HG03039 (cell line): Measurements from ENCODE around the gene PAQR7.
A peak's percentile ranks its signal among the peaks of the same experiment; 100 is the strongest.
"Not testable (repeated sequence)": the region's sequence is repeated elsewhere in the genome, so short reads cannot be mapped to it uniquely, and the experiment has no call there.

Experiments
- ATAC-seq: cut with Tn5 transposase; IDR thresholded peaks from one replicate; pipeline ENCODE4 v1.9.1; 2021; ENCODE audit warnings: mild to moderate bottlenecking, moderate library complexity; ENCODE audit not compliant: unreplicated experiment

PAQR7 gene

GRCh38 chr1:25854554-25854953, 21.0 kb downstream of the PAQR7 start:
- ATAC-seq: no peak

DNA sequence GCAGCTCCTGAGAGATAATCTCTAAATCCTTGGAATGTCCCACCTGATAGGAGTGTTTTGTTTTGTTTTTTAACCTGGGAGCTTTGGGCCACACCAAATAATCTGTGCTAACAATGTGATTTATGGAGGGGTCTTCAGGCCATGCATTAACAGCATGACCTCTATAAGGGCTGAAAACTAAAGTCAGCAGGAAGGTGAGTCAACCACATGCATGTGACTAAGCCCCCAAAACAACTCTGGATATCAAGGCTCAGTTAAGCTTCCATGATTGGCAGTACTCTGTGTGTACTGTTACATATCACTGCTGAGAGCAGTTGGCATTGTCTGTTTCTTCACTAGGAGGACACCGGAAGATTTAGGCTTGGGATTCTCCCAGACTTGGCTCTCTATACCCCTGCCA, 27.0 kb downstream of the PAQR7 start:
- no peak for ATAC-seq

- ATAC-seq: no peak
Observed at GRCh38 chr1:25847929-25848328, 27.6 kb downstream of the PAQR7 start.

- ATAC-seq: no peak
Observed at GRCh38 chr1:25845664-25846063, 29.8 kb downstream of the PAQR7 start.

GRCh38 chr1:25844536-25845337, 30.8 kb downstream of the PAQR7 start:
- no peak for ATAC-seq

- ATAC-seq: no peak
Observed at GRCh38 chr1:25843483-25843882, 32.0 kb downstream of the PAQR7 start.

DNA sequence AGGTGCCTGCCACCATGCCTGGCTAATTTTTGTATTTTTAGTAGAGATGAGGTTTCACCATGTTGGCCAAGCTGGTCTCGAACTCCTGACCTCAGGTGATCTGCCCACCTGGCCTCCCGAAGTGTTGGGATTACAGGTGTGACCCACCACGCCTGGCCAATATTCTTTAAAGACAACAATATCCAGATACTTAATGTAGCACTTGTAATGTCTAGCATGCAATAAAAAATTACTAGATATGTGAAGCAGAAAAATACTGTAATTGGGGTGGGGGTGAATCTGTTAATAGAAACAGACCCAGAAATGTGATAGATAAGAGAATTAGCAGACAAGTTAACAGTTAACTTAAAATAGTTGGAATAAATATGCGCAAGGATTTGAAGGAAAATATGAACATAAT, 35.7 kb downstream of the PAQR7 start:
- ATAC-seq: not testable (repeated sequence)

- ATAC-seq: no peak
Observed at GRCh38 chr1:25837262-25837875, 38.1 kb downstream of the PAQR7 start.

DNA sequence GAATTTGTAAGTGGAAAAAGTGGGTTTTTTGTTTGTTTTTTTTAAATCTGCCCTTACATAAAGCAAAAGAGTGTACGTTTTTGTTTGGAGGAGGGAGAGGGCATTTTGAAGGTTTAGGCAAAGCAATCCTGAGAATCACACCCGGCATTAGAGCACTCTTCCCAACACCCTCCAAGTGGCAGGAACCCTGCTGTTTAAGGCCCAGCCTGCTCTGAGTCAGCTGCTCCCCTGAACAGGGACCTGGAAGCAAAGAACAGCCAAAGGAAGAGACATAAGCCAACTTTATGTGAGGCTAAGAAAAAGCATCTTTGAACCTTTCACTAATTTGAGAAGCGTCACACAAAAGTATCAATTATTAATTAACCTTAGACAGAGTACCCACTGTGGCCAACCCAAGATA, 38.8 kb downstream of the PAQR7 start:
- ATAC-seq: no peak

GRCh38 chr1:25834894-25835293, 40.6 kb downstream of the PAQR7 start:
- ATAC-seq: no peak

DNA sequence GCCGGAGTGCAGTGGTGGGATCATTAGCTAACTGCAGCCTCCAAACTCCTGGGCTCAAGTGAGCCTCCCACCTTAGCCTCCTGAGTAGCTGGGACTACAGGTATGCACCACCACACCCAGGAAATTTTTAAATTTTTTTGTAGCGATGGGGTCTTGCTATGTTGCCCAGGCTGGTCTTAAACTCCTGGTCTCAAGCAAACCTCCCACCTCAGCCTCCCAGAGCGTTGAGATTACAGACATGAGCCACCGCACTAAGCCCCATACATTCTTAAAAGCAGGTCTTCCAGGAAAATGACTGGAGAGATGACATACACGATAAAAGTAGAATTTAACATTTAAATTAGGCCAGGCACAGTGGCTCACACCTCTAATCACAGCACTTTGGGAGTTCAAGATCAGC, 42.4 kb downstream of the PAQR7 start:
- no peak for ATAC-seq

- ATAC-seq: no peak
Observed at GRCh38 chr1:25832336-25833037, 43.0 kb downstream of the PAQR7 start.

GRCh38 chr1:25831569-25832196, 43.8 kb downstream of the PAQR7 start:
- ATAC-seq: no peak

GRCh38 chr1:25829046-25829445, 46.5 kb downstream of the PAQR7 start:
- no peak for ATAC-seq

DNA sequence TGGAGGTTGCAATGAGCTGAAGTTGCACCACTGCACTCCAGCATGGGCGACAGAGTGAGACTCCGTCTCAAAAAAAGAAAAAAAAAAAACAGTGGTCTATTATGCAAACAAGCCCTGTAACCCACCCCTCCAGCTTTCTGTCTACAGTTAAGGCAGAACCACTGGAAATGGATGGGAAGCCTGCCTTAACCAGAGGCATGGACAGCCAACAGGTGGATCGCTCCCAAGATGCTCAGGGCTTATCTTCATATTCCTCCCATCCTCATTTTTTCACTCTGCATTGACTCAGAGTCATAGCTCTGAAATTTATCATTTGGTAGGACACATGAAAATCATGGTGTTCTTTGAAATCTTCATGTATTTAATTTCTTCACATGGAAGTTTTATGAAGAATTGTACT, 47.0 kb downstream of the PAQR7 start:
- no peak for ATAC-seq

DNA sequence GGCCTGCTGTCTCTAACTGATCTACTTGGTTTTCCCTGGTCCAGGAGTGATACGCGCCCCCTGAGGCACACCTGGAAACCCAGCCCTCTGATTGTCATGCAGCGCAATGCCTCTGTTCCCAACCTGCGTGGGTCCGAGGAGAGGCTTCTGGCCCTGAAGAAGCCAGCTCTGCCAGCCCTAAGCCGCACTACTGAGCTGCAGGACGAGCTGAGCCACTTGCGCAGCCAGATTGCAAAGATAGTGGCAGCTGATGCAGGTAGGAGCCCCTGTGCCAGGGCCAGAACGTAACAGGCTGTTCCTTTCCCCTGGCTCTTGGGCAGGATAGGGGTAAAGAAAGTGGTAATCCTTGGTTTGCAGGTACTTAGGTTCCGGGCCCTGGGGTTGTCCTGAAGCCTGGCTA, 48.9 kb downstream of the PAQR7 start:
- ATAC-seq: no peak

DNA sequence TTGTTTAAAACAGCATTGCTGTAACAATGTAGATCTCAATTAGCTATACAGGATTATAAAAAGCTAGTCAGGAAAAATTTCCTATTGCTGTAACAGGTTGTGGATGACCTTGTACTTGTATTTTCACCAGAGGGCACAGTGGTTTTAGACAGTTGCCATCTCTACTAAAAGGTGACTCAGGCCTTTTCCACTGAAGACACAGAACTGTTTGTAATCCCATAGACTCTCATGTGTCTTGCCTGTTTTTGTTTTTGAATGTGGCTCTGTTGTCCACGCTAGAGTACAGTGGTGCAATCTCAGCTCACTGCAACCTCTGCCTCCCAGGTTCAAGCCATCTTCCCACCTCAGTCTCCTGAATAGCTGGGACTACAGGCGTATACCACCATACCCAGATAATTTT, 49.9 kb downstream of the PAQR7 start:
- no peak for ATAC-seq

GRCh38 chr1:25821630-25822091, 53.8 kb downstream of the PAQR7 start:
- ATAC-seq: no peak

GRCh38 chr1:25821112-25821476, 54.4 kb downstream of the PAQR7 start:
- ATAC-seq: no peak

DNA sequence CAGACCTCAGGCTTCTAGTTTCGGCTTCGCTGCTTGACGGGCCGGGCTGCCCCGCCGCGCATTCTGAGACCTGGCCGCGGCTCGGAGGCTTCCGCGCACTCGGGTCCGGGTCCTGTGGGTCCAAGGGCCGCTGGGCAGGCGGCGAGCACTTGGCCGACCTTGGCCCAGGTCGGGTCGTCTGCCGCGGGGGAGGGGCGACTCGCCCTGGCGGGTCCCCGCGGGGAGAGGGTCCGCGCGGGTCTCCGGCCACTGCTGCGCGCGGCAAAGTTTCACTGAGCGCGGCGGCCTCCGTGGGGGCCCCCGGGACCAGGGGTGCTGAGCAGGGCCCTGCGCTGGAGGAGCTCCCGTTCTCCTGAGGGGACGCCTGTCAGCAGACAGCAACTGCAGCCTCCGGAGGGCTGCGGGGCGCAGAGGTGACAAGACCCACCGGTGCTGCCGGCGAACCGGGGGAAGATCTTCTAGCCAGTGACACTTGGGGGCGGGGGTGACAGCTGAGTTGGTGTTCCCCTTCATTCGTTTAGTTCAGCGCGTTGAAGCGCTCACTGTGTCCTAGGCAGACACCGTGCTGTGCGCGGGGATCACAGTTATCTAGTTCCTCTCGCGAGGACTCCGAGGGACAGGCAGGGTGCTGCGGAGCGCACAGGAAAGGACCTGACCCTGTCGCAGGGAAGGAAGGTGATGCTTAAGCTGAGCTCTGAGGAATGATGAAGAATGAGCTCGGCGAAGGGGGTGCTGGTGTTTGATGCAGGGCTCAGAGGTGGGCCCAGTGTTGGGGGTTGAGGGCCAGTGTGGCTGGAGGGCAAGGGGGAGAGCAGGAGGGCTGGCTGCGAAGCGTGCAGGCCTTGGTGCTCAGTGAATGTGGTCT, 55.0 kb downstream of the PAQR7 start:
- peak; percentile 22 for ATAC-seq
